Keratinocyte (primary cell): ENCODE data around the gene TCERG1L.

ENCODE experiments used
- CTCF ChIP-seq, 3 experiments: IDR thresholded peaks in 1 of 3; conservative IDR thresholded peaks in 1 of 3; optimal IDR thresholded peaks in 1 of 3; 2 replicates in 2 of 3; 3 replicates in 1 of 3; pipeline versions ENCODE3 to v1.5.1; 2011; ENCODE audit warnings: low read length in 3 of 3, mild to moderate bottlenecking in 3 of 3, moderate library complexity in 2 of 3, control low read depth in 1 of 3, inconsistent platforms in 1 of 3; ENCODE audit not compliant: insufficient read depth in 2 of 3; ENCODE audit errors: extremely low read depth in 1 of 3
- EZH2 ChIP-seq: IDR thresholded peaks from one replicate; pipeline ENCODE4 v1.6.1; 2012; ENCODE audit warnings: inconsistent platforms, mild to moderate bottlenecking, low read length, moderate library complexity

- TF ChIP-seq CTCF (optimal IDR thresholded peaks at IDR 0.05 in 1 of 3, IDR thresholded peaks at IDR 0.05 in 1 of 3, conservative IDR thresholded peaks at IDR 0.05 in 1 of 3; ENCODE audit: extremely low read depth in 1 of 3, insufficient read depth in 2 of 3, low read length in 3 of 3) (no peak), EZH2 (no peak)
Measured at GRCh38 chr10:131176907-131177306, 134.6 kb downstream of the TCERG1L start.
